Right lung (tissue), 5 donors: ENCODE data around the gene RPS2. TPM values are rescaled to one million over a fixed set of nuclear protein-coding genes. Genes with fewer than 3 reads are reported as not detected.
"Not testable (repeated sequence)": the region's sequence is repeated elsewhere in the genome, so short reads cannot be mapped to it uniquely, and the experiment has no call there.

Experiments used
- DNase-seq, 2 donors: peaks; one replicate each; pipeline ENCODE4 v3.0.0-alpha.2; 2013
- polyA plus RNA-seq, 5 donors: library from polyadenylated mRNA; unstranded; fragments of 120-200 nt; gene quantifications; one replicate each; pipeline versions ENCODE4 v1.2.1 to v1.2.3, GENCODE V29; 2013; ENCODE audit warnings: inconsistent platforms in 1 of 5, low replicate concordance in 1 of 5; ENCODE audit not compliant: insufficient read length in 5 of 5, insufficient read depth in 1 of 5

The RPS2 gene
- polyA plus RNA-seq, 5 donors, result 2,201 to 2,837 (median 2,396) TPM

DNA sequence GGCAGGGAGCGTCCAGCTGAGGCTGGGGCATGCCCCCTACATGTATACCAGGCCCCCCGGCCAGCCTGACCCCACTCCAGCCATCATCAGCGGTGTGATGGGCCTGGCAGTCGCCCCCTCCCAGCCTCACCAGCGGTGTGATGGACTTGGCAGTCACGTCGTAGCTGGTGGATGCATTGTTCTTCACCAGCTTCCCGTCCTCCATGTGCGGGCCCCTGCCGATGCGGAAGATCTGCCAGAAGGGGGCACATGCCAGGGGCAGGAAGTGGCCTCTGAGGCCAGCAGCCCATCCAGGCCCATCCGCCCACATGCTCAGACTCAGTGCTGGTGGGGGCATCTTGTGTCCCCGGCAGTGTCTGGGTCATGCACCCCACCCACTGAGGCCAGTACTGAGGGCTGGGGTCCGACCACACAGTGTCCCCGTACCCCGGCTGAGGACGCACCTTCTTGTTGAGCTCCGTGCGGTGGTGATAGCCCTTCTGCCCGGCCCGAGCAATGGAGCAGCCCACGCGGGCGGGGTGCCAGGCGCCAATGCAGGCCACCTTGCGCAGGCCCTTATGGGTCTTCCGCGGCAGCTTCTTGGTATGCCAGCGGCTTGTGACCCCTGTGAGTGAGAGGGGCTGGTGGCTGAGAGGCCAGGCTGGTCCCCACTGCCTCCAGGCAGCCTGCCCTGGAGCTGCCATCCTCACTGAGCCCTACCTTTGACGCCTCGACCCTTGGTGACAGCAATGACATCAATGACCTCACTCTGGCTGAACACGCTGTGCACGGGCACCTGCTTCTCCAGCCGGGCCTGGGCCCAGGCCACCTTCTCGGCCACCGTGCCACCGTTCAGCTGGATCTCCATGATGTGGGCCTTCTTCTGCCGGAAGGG, 17.9 kb downstream of the RPS2 start:
- DNase-seq, result no peak

DNA sequence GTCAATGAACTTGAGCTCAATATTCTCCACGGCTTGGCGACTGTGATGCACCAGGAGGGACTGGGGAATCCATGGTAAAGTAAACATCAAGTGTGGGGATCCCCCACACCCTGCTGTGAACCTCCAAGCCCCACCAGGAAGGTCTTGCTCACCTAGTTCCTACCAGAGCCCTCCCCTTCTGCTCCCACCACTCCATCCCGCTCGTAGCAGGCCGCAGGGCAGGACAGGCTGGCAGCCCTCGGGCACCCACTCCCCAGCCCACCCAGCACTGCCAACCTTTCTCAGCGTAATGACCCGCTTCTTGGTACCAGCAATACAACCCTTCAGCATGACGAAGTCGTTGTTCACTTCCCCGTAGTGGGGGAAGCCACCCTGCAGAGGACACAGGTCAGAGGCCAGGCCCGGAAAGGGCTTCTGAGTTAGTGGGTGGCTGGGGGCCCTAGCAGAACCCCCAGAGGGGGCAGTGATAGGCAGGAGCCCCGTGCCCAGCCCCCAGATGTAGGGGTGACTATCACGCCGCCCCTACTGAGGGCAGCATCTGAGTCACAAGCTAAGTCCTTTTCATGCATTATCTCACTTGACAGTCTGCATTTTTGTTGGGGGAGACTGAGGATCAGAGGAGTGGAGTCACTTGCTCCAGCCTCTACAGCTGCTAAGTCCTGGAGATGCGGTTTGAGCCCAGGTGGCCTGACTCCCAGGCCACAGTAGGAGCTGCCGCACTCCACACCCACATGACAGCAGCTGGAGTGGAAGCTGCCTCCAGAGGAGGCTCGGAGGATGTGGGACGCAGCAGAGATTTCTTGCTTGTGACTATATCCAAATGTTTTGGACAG, 18.9 kb downstream of the RPS2 start:
- DNase-seq, result no peak

DNA sequence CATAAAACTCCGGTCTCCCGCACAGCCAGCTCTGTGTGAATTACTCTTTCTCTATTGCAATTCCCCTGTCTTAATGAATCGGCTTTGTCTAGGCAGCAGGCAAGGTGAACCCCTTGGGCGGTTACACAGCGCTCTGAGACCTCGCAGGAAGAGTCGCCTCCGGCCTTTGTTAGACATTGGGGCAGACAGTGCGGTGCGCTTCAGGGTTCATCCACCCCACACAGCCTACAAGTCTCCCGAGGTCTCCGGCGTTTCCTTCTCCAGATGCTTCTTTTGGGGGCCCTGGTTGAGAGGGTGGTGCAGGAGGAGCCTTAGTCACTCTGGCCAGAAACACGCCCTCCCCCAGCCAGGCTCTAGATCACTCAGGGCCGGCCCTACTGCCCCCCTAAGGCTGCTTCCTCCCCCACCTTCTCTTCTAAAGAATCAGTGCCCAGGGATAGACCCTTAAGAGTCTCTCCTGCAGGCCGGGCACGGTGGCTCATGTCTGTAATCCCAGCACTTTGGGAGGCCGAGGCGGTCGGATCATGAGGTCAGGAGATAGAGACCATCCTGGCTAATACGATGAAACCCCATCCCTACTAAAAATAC, 19.9 kb downstream of the RPS2 start:
- DNase-seq, result no peak

DNA sequence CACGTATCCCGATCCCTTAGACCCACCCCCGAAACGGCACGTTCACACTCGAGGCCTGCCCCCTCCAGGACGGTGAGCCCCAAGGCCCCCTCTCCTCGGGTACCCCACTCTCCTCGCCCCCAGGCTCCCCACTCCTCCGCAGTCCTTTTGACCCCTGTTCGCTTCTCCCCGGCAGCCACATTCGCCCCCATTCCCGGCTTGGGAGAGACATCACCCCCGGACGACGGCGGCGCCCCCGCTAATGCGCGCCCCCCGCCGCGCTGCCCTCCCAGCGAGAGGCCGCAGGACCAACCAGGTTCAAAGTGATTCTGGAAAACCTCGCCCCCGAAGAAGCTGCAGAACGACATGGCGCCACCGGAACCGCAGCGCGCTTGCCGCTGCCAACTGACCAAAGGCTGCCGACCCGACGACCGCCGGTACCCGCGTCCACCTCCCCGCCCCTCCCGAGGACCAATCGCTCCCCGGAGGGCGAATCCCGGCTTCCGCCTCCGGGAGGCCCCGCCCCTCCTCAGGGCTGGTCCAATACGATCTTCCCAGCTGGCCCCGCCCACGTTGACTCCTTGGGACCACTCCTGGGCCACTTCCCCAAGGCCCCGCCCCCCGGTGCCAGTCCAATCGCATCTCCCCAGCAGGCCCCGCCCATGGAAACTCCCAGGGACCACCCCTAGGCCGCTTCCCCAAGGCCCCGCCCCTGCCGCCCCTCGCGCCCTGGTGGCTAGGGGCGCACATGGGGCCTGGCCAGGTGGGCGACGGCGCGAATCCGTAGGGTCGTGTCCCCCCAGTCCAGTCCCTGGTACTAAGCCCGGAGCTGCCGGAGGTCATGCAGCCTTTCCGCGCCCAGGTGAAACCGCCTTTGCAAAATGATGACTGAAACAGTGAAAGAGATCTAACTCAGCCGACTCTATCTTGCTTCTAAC, 21.6 kb downstream of the RPS2 start, which contains the start of gene MSRB1:
Gene MSRB1 (minus strand): TSS at position 390 of the 917 bp plus-strand sequence. CDS start 43 bp downstream, at position 347.
- DNase-seq, result peak; percentile 97

DNA sequence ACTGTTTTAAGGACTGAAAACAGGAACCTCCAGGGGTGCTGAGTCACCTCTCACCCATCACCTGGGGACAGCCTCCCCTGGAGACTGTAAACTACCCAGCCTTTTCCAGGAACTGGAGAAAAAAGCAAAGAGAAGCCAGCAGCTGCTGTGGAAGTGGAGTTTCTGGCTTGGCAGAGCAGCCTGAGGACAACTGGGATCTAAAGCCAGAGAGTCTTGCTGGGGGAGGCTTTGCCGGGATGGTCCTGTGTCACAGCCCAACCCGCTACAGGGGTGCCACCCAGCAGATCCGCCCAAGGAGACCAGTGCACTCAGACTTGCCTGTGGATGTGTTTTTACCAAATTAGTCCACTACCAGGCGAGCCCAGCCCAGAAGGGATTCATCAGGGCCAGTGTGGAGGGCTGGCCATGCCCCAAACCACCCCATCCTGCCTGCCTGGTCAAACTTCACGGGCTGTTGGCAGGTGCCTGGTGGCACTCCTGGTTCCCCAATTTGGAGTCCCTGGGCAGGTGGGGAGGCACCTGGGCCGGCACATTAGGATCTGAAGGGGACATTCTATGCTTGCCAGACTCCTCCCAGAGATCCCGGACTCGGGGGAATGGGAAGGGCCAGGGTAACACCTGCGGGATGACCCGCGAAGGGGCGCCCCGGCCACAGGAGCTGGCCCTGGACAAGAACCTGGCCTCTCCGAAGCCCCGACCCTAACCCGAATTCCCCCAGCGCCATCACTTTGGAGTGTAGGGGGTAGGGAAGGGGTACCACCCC, 22.4 kb downstream of the RPS2 start:
- no peak for DNase-seq

DNA sequence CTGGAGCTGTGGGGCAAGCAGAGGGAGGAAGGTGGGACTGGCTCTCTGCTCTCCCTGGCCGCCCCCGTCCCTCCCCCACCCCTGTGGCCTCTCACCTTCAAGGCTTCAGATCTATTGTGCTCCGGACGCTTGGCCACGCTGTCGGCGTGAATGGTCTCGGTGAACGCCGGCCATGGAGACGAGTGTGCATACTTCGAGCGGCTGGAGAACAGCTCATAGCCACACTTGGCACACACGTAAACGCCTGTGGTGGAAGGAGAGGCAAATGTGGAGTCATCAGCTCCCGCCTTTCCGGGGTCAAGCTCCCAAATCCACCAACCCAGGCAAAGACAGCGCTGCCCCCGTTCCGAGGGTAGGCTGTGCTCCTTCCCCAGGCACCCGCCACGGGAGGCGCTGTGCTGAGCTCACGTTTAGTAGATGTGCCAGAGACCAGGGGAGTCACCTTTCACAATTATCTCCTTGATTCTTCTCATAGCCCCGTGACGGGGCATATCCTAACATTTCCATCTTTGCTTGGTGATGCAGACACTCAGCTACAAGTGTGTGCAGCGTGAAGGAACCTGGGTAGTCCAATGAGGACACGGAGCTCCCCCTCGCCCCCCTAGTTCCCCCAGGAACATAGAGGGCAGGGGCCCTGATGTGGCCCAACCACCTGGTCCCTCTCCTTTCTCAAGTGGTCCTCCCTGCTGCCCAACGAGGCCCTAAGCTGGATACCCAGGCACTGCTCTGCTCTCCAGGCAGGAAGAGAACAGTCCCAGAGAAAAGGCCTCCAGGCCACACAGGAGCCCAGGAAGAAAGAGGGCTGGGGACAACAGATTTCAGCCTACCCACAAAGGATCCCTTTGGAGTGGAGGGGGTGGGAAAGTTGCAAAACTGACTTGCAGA, 23.2 kb downstream of the RPS2 start:
- no peak for DNase-seq

DNA sequence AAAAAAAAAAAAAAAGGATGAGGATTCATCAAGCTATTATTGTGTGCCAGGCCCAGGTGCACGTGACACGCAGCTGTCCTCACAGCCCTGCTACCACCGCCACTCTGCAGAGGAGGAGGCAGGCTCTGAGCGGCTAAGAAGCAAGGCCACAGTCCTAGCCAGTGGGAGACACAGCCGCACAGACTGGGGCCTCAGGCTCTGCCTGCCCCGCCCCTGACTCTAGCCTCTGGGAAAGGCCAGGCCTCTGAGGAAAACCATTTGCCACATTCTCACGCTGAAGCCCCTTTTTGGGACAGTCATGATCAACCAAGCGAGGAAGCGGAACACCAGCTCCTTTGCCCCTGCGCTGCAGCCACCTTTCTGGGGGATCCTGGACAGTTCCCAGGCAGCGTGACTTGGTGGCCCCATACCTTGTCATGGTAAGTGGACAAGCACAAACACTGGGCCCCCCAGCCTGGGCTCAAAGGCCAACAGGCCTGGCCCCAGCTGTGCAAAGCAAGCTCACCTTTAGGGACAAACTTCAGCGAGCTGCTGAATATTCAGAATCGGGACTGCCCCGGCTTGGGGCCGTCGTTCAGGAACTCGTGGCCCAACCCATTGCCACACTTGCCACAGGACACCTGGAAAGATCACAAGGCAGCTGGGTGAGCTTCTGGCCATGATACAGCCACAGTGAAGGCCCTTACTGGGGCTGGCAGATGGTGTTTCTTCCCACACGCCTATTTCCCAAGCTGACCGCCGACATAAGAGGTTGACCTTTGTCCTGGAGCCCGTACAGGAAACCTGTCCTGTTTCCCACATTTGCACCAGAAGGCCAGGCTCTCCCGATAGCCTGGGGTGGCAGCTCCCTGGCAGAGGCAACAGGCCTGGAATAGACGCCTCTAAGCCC, 24.1 kb downstream of the RPS2 start:
- no peak for DNase-seq

DNA sequence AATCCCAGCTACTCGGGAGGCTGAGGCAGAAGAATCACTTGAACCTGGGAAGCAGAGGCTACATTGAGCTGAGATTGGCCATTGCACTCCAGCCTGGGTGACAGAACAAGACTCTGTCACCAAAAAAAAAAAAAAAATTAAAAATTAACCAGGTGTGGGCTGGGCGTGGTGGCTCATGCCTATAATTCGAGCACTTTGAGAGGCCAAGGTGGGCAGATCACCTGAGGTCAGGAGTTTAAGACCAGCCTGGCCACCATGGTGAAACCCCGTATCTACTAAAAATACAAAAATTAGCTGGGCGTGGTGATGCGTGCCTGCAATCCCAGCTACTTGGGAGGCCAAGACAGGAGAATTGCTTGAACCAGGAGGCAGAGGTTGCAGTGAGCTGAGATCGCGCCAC, 24.8 kb downstream of the RPS2 start:
- DNase-seq, result not testable (repeated sequence)

DNA sequence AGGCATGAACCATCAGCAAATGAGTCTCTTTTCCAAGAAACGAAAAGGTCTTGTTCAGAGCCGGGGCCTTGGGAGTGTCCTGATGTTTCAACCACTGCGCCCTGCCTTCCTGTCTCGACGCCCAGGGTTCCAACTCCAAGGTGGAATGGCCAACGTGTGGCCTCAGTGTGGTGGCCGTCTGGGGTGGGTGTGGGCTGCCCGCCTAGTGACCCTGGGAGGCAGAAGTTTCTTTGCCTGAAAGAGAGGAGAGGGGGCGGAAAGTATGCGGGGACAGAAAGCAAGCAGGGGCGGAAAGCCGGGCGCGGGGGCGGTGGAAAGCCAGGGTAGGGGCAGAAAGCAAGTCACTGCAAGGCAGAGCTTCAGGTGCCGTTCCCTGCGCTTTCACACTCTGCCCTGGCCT, 25.7 kb downstream of the RPS2 start:
- DNase-seq, result no peak

DNA sequence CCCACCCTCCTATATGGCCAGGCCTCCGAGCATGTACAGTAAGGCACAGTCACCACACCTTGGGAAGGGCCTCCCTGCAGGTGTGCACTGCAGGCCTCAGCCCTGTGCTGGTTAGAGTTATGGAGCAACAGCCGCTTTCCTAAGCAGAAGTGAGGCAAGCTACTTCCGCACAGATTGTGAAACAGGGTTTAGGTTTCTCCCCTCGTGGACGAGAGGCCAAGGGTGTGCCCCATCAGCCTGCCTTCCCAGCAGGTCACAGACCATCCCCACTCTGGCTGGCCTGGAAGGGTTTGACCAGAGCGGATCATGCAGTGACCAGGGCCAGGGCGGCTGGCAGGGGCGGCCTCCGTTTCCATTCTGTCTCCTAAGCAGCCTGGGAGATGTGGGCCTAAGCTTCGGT, 26.3 kb downstream of the RPS2 start:
- no peak for DNase-seq

DNA sequence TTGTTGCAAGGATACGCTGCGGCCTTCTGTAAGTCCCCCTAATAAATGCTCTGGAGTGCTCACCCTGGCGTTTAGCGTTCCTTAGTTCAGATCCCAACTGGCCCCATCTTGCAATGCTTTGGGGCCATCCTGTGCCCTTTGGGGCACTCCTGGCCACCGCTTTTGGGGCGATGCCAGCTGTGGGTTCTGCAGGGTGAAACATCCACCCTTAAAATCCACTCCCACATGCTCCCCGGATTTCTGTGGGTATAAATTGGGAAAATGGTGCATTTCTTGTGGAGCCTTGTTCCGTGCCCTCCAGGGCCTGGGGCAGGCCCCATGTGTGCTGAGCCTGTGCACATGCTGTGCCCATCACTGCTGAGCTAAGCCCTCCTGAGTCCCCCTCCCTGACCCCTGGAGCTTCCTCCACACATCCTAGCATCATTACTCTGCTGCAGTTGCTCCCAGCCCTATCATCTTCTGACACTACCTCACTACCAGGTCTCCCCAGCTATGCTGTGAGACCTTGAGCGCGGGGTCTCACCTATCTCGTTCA, 27.6 kb downstream of the RPS2 start:
- no peak for DNase-seq

DNA sequence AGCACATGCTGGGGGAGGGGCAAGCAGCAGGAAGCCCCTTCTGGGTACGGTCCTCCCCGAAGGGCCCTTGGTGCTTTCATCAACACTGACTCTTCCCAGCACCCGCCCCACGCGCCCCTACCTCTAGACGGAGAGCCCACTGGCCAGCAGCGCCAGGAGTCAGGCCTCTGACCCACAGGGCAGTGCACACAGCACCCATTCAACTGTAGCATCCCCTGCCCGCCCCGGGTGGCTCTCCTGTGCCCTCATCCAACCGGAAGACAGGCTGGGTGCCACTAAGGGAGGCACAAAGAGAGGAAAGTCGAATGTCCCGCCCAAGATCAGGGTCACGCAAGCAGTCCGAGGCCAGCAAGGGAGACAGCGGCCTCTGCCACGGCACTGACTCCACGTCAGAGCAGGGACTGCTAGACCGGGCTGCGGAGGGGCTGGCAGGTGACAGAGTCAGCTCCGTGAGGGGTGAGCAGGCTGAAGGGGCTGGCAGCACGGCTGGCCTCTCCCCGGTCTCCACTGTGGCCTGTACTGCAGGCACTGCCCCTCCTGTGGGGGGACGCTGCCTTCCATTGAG, 31.4 kb downstream of the RPS2 start:
- no peak for DNase-seq

DNA sequence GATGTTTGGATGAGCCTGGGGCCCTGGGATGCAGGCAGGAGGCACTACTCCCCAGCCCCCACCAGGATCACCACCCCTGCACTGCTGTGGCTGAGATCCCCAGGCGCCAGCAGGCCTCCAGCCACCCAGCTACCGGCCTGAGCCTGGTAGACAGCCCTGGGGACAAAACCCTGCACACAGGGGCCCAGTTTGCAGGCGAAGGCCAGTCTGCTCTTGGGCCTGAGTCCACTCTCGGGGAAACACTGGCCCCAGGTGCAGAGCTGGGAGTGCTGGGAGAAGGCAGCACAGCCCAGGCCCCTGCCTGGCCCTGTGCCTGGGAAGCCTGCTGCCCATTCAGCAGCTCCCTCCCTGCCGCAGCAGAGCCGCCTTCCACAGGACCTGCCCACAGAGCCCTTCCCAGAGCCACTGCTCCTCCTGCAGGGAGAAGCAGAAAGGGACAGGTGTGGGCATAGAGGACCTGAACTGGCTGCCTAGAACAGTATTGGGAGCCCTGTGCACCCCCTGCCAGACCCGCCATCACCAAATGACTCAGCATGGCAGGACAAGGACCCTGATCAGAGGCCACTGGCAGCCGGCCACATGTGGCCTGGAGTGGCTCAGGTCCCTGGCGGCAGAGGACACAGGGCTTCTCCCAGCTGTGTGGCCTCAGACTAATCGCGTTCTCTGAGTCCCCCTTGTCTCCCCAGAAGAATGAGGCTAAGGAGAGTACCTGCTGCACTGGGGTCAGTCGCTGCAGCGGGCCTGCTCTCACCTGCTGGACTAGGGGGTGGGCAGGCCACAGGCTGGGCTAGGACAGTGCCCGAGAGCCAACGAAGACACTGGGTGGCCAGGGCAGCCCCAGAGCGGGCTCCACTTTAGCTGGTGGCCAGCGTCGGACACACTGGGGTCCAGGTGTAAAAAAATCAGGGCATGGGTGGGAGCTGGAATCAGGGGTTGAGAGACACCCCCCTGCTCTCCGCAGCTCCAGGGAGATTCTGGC, 32.3 kb downstream of the RPS2 start:
- DNase-seq, result no peak

DNA sequence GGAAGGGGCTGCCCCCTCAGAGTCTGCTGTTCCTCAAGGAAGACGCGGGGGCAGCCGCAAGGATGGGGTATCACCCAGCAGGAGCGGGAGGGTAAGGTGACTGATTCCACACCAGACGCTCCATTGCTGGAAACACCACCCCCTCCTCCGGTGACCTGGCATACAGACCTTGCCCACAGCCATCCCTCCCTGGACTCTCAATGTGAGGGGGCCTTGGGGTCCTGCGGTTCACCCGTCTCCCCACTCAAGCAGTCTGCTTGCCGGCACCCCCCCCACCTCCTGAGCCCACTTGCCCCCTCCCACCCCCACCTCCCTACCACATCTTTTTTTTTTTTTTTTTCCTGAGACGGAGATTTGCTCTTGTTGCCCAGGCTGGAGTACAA, 34.3 kb downstream of the RPS2 start:
- DNase-seq, result no peak

DNA sequence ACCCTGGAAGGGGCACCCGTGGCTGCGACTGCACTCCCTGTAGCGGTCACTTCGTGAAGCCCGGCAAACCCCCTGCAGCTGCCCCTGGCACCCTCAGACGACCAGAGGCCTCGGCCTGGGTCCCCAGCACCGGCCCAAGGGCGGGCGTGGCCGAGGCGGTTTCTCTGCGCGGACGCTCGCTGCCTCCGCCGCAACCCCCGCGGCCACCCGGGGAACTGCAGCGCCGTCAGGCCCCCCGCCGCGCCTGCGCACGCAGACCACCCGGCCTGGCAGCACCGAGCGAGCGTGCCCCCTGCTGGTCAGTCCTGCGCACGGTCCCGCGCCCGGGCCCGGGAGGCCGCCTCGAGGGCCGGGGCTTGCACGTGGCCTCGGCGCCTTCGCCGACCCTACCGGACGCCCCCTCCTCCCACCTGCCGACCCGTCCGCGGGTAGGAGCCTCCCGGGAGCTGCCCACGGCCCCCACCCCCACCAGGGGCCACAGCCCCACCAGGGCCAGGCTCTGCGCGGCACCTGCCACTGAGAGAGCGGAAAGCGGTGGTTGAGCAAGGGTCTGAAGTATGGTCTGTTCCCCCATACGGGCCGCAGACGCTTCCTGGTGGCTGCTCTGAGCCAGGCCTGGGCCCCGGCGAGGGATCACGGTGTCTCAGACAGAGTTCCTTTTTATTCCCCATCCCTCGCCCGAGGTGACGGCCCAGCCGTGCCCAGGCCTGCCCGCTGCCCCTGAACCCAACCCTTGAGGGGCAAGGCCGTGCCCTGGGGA, 34.9 kb downstream of the RPS2 start:
- peak; percentile 84 to 88 for DNase-seq

DNA sequence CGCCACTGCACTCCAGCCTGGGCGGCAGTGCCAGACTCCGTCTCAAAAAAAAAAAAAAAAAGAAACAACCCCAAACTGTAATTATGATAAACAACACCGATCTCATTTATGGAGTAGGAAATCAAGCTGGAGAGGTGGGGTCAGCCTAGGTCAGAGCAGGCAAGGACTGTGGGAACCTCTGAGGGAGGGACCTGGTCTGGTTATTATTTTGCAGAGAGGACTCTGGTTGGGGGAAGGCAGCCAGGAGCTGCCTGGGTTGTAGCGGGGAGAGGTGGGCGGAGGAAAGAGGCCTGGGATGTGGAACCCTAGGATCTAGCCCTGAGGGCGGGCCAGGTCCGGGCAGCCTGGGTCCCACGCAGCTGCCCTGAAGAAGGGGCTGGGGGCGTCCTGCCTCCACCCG, 35.5 kb downstream of the RPS2 start:
- DNase-seq, result no peak
